ENCODE results near the gene F2RL1. TPM values are rescaled to one million over a fixed set of nuclear protein-coding genes. Genes with fewer than 3 reads are reported as not detected.

The F2RL1 gene
- polyA plus RNA-seq, 2 donors: 2.7 to 10.3 TPM

GRCh38 chr5:76874088-76874581 is 55.3 kb downstream of the F2RL1 start:
- Histone ChIP-seq H3K27me3 (ENCODE audit: control insufficient read depth in 1 of 2, insufficient read depth in 2 of 2, low read length in 2 of 2) (no peaks in the 10 kb centered on the region), H3K9me3 (ENCODE audit: control insufficient read depth in 2 of 2, insufficient read depth in 1 of 2, low read depth in 1 of 2, low read length in 1 of 2) (no peaks in the 10 kb centered on the region), H3K36me3 (ENCODE audit: control insufficient read depth in 2 of 2, insufficient read depth in 2 of 2, low read length in 1 of 2) (no peaks in the 10 kb centered on the region), H3K4me3 (ENCODE audit: low read depth in 1 of 2, low read length in 2 of 2) (no peak overlapping the region), H3K4me1 (ENCODE audit: control insufficient read depth in 2 of 2, insufficient read depth in 2 of 2, low read length in 1 of 2) (no peaks in the 10 kb centered on the region), H3K27ac (ENCODE audit: low read depth in 2 of 2, low read length in 1 of 2) (no peak overlapping the region)
- 39 to 42% methylated on average over 3 of the region's 3 CpGs for WGBS, 2 donors

Other genes with a start within 250 kb of the F2RL1 start
- gene F2RL2, start 195.6 kb upstream of the F2RL1 start, polyA plus RNA-seq: under 1 TPM; 0.06 to 0.21 TPM
- gene F2R, start 102.9 kb upstream of the F2RL1 start, polyA plus RNA-seq: 1 to 10 TPM in 1 of 2 donors, under 1 TPM in 1; 0.45 to 1.5 TPM
- under 1 TPM in 1 of 2 donors, not detected in 1; 0.02 TPM for gene S100Z, start 31.0 kb downstream of the F2RL1 start, polyA plus RNA-seq
- gene CRHBP, start 134.0 kb downstream of the F2RL1 start, polyA plus RNA-seq: under 1 TPM; 0.10 to 0.19 TPM
- 1 to 10 TPM; 5.9 to 7.6 TPM for gene AGGF1, start 211.4 kb downstream of the F2RL1 start, polyA plus RNA-seq